Fibroblast of skin of back (primary cell): ENCODE data around the gene TUBB1.

Experiments used
- DNase-seq: peaks from one replicate; pipeline ENCODE4 v3.0.0-alpha.2; 2013

The TUBB1 gene

DNA sequence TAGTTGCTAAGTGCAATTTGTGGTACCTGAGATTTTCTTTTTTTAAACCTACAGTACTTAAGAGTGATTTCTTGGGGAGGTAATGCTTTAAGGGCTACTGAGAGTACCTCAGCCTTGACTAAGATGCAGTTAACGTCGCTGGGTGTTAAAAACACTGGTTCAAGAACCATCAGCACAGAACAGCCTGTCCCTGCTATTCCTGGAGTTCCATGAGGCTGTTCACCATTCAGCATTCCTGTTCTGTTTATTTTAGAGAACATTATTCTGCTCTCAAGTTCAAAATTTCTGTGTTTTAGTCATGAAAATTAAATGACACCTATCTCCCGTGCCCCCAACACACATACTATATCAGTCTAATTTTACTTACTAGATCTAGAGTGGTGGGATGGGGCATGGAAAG, 25.1 kb downstream of the TUBB1 start:
- no peak for DNase-seq

DNA sequence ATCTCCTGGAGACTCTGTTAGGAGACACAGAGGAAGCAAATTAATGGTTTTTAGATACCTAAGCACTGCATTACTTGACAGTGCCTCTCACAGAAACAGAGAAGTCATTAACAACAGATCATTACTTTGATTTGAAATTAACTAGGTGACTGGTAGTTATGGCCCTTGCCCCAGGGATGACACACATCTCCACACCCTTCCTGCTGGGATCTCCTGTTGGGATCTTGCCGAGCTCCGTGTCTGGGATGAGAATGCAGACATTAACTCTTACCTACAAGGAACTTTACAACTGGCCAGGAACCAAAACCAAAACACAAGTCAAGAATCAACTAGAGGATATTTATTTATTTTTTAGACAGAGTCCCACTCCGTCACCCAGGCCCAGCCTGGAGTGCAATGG, 25.6 kb downstream of the TUBB1 start:
- no peak for DNase-seq

- DNase-seq = no peak
Measured at GRCh38 chr20:59046862-59047261, 27.6 kb downstream of the TUBB1 start.

DNA sequence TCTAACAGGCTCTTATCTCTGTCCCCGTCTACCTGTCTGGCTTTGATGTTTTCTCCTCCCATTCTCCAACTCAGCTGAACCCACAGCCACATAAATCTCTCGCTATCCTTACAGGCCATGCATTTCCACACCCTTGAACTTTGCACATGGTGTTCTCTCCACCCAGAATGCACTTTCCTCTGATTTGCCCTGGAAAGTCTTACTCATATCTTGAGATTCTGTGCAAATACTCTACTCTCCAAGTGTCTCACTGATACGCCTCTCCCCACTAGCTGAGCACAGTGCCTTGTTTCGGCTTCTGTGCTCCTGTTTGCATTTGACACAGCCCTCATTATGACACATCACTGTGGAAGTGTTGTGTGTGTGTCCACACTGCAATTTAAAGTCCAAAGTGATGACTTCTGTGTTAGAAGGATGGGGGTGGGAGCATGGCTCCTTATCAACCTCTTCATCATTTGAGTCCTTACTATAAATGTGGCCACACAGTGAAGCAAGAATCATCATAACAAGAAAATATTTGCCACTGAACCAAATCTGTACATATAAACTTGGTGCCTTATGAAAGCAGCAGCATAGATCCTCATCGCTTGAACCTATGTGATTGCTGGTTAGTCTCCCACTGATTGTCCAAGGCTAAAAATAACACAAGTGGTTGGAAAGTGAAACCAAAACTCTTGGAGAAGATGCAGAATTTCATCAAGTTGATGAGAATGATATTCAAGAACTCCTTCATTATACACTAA, 28.9 kb downstream of the TUBB1 start:
- peak; percentile 64 for DNase-seq

GRCh38 chr20:59048681-59049030, 29.4 kb downstream of the TUBB1 start:
- no peak for DNase-seq

DNA sequence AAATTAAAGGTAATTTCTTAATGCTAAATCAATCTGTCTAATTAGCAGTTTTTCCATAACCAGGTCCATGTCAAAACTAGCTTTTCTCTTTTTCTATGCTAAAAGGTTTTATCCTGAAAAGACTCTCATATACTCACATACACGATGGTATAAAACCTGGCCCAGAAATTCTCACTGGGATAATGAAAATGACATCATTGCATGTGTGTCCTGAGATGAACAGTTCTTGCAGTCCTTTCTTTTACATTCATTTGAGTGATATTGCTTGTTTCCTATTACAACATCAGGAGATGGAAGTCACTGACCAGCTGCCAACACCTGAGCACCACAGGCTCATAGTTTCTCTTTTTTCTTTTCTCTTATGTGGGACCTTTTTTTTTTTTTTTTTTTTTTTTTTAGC, 31.2 kb downstream of the TUBB1 start:
- DNase-seq = no peak

GRCh38 chr20:59051666-59052185, 32.5 kb downstream of the TUBB1 start:
- DNase-seq = no peak

- no peak for DNase-seq
Measured at GRCh38 chr20:59055302-59055701, 36.1 kb downstream of the TUBB1 start.

DNA sequence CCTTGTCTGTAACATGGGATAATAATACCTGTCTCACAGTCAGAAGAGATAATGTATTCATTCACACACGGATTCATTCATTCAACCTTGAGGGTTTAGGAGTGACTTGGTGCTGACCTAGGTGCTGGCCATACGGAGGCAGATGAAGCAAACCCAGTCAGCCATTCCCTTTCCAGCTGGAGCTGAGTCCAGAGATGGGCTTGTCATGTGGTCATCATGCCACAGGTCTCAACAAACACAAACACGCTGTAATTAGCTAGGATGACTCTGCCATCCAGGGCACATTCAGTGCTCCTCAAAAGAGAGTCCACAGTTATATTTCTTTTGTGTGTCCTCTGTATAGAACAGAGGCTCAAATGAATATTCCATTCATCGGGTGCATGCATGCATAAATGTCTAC, 42.9 kb downstream of the TUBB1 start:
- no peak for DNase-seq

- DNase-seq = peak; percentile 11
Measured at GRCh38 chr20:59063358-59064213, 44.4 kb downstream of the TUBB1 start.

DNA sequence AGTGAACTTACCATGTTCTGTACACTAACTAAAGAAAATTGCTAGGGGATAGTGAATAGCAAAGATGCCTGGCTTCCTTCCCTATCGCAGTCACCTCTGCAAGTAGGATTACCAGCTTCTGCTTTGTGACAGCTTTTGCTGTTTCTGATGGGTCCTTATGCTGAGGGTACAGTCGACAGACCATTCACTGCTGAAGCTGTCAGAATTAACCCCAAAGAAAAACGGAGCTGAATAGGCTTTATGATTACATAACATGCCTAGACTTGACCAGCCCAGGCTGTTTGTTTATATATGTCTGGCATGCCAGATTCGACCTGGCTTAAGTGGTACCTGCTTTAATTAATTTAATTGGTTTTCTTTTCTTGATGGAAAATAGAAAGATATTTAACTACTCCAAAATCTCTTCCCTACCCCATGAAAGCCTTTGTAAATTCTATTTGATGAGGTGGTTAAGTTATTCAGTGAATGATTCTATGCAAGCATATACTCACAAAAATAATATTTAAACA, 45.0 kb downstream of the TUBB1 start:
- no peak for DNase-seq

DNA sequence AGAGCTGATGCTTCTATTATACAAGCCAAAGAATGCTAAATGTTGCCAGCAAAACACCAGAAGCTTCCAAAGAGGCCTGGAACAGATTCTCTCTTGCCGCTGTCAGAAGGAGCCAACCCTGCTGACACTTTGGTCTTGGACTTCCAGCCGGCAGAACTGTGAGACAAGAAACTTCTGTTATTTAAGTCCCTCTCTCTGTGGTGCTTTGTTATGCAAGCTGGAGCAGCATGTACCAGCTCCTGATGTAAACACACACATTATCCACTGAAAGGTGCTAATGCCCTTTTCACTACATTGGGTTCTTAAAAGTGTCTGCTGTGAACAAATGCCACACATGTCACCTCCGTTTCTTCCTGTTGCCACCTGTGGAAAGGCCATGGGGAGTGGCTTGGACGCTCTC, 49.3 kb downstream of the TUBB1 start:
- no peak for DNase-seq

DNA sequence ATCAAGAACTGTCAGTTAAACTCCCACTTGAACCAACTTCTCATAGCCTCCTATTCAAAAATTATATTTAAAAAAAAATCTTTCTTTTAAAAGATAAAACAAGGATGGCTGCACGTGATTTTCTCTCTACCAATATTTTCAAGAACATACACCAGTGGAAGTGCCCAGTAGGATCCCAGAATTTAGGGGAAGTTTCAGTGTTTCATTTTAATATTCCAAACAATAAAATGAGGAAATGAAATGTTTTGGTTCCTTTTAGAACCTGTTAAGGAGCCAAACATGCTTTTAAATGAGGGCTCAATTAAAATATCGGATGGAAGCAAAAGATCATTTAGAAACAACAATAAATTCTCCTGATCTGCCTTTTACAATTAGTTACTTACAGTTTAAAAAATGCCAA, 49.8 kb downstream of the TUBB1 start:
- DNase-seq = no peak

- no peak for DNase-seq
Measured at GRCh38 chr20:59071216-59071615, 52.0 kb downstream of the TUBB1 start.

GRCh38 chr20:59073582-59073981, 54.4 kb downstream of the TUBB1 start:
- no peak for DNase-seq

GRCh38 chr20:59074456-59074855, 55.2 kb downstream of the TUBB1 start:
- peak; percentile 6 for DNase-seq

- no peak for DNase-seq
Measured at GRCh38 chr20:59075934-59076508, 56.8 kb downstream of the TUBB1 start.
